Breast epithelium (tissue), 3 donors: ENCODE data around the gene ATP13A3.

Source experiments
- POLR2A ChIP-seq: fragments of 450-650 bp; IDR thresholded peaks from one replicate; pipeline ENCODE4 v1.6.1; 2016; ENCODE audit warnings: antibody characterized with exemption, mild to moderate bottlenecking, moderate library complexity
- POLR2AphosphoS5 ChIP-seq, 3 donors: sonication (generic); formaldehyde crosslinking; IDR thresholded peaks; one replicate each; pipeline ENCODE4 v1.6.1; 2017; ENCODE audit warnings: antibody characterized with exemption in 3 of 3
- TF ChIP-seq, protein P1 (sequence below), 3 donors: fragments of 450-650 bp; IDR thresholded peaks; one replicate each; pipeline ENCODE4 v1.5.1; 2016 to 2017; ENCODE audit warnings: antibody characterized with exemption in 3 of 3, mild to moderate bottlenecking in 3 of 3, moderate library complexity in 3 of 3

DNA sequence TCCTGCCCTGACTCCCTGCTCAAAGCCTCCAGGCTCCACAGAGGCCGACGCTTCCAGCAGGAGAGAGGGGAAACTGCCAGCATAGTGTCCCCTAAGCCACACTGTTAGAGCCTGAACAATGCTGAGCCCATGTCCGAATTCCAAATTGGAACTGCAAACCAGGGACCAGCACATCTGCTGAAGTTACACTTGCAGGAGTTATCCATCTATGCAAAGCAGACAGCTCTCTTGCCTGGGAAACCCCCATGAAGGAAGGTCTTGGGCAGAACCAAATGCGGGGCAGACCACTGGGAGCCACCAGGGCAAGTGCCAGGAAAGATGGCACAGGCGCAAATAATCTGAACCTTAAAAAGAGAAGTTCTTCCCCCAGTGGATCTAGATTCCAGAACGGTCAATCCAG, 117.9 kb downstream of the ATP13A3 start:
- TF ChIP-seq, protein P1, sequence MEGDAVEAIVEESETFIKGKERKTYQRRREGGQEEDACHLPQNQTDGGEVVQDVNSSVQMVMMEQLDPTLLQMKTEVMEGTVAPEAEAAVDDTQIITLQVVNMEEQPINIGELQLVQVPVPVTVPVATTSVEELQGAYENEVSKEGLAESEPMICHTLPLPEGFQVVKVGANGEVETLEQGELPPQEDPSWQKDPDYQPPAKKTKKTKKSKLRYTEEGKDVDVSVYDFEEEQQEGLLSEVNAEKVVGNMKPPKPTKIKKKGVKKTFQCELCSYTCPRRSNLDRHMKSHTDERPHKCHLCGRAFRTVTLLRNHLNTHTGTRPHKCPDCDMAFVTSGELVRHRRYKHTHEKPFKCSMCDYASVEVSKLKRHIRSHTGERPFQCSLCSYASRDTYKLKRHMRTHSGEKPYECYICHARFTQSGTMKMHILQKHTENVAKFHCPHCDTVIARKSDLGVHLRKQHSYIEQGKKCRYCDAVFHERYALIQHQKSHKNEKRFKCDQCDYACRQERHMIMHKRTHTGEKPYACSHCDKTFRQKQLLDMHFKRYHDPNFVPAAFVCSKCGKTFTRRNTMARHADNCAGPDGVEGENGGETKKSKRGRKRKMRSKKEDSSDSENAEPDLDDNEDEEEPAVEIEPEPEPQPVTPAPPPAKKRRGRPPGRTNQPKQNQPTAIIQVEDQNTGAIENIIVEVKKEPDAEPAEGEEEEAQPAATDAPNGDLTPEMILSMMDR (IDR thresholded peaks at IDR 0.05), result no peak
- no peak for TF ChIP-seq POLR2A
- no peak for TF ChIP-seq POLR2AphosphoS5 (IDR thresholded peaks at IDR 0.05)
